GM21576 (cell line): ENCODE results near the gene RASAL2.

ENCODE experiments used
- ATAC-seq: cut with Tn5 transposase; IDR thresholded peaks from one replicate; pipeline ENCODE4 v1.9.1; 2021; ENCODE audit warnings: mild to moderate bottlenecking, moderate library complexity; ENCODE audit not compliant: unreplicated experiment

Gene RASAL2

GRCh38 chr1:178418284-178418955 is 324.5 kb downstream of the RASAL2 start:
- peak; percentile 94 for ATAC-seq

GRCh38 chr1:178434360-178434759 is 340.5 kb downstream of the RASAL2 start:
- no peak for ATAC-seq

- ATAC-seq = no peak
Measured at GRCh38 chr1:178434899-178435435, 341.1 kb downstream of the RASAL2 start.

GRCh38 chr1:178436899-178437298 is 343.0 kb downstream of the RASAL2 start:
- no peak for ATAC-seq

- no peak for ATAC-seq
Measured at GRCh38 chr1:178438432-178438831, 344.5 kb downstream of the RASAL2 start.

- no peak for ATAC-seq
Measured at GRCh38 chr1:178442925-178443324, 349.0 kb downstream of the RASAL2 start.

- ATAC-seq = no peak
Measured at GRCh38 chr1:178450871-178451270, 357.0 kb downstream of the RASAL2 start.

GRCh38 chr1:178451529-178451928 is 357.6 kb downstream of the RASAL2 start:
- ATAC-seq = no peak

- ATAC-seq = no peak
Measured at GRCh38 chr1:178452013-178452412, 358.1 kb downstream of the RASAL2 start.

- ATAC-seq = no peak
Measured at GRCh38 chr1:178456472-178456871, 362.6 kb downstream of the RASAL2 start.

GRCh38 chr1:178457651-178458050 is 363.7 kb downstream of the RASAL2 start:
- ATAC-seq = no peak

GRCh38 chr1:178458203-178458602 is 364.3 kb downstream of the RASAL2 start:
- no peak for ATAC-seq

GRCh38 chr1:178461104-178461503 is 367.2 kb downstream of the RASAL2 start:
- ATAC-seq = no peak

GRCh38 chr1:178461701-178462100 is 367.8 kb downstream of the RASAL2 start:
- ATAC-seq = no peak

- no peak for ATAC-seq
Measured at GRCh38 chr1:178464141-178464540, 370.2 kb downstream of the RASAL2 start.

GRCh38 chr1:178464566-178464965 is 370.7 kb downstream of the RASAL2 start:
- no peak for ATAC-seq

- no peak for ATAC-seq
Measured at GRCh38 chr1:178465011-178465410, 371.1 kb downstream of the RASAL2 start.

GRCh38 chr1:178467837-178468236 is 373.9 kb downstream of the RASAL2 start:
- no peak for ATAC-seq

GRCh38 chr1:178470411-178470960 is 376.6 kb downstream of the RASAL2 start:
- ATAC-seq = no peak

- no peak for ATAC-seq
Measured at GRCh38 chr1:178472531-178472930, 378.6 kb downstream of the RASAL2 start.

- no peak for ATAC-seq
Measured at GRCh38 chr1:178477373-178477772, 383.5 kb downstream of the RASAL2 start.

GRCh38 chr1:178477841-178478240 is 383.9 kb downstream of the RASAL2 start:
- no peak for ATAC-seq
